ENCODE data around the gene PROSER2. TPM values are rescaled to one million over a fixed set of nuclear protein-coding genes. Genes with fewer than 3 reads are reported as not detected.

PROSER2 gene
- polyA plus RNA-seq, 3 donors, result 1.2 to 2.2 (median 2.0) TPM

- no peak overlapping the region for H2AFZ ChIP-seq (ENCODE audit: insufficient read depth, low read depth, low read length, poor library complexity, severe bottlenecking)
- no peak overlapping the region for H3K9ac ChIP-seq (ENCODE audit: insufficient read depth, low read length, poor library complexity, severe bottlenecking)
- no peak for TF ChIP-seq CTCF (IDR thresholded peaks at IDR 0.05)
- Mint-ChIP-seq H3K4me3 (no peak overlapping the region), H3K27me3 (ENCODE audit: low read depth in 3 of 3) (peaks cover 0 to 5% (median 2%) of the 10 kb centered on the region in 3 donors), H3K4me1 (peaks cover 10% of the 10 kb centered on the region), H3K36me3 (peaks cover 17 to 34% of the 10 kb centered on the region in 2 donors), H3K27ac (no peak overlapping the region), H3K9me3 (peaks cover 0 to 3% (median 0%) of the 10 kb centered on the region in 7 donors)
- no peaks in the 10 kb centered on the region for H3K27me3 ChIP-seq (ENCODE audit: control insufficient read depth in 2 of 2, insufficient read depth in 2 of 2, low read length in 2 of 2)
- WGBS (ENCODE audit: insufficient coverage), result 94% methylated on average over 70 of the region's 78 CpGs
- peaks cover 6 to 7% of the 10 kb centered on the region in 2 donors for H3K4me1 ChIP-seq (ENCODE audit: control insufficient read depth in 1 of 2, insufficient read depth in 2 of 2, low read length in 2 of 2)
- no peaks in the 10 kb centered on the region for H4K20me1 ChIP-seq (ENCODE audit: insufficient read depth, low read length)
- intact Hi-C loops (cut with micrococcal nuclease), result no loop called here
- peaks cover 0 to 18% of the 10 kb centered on the region in 2 donors for H3K36me3 ChIP-seq (replicated peaks in 1 of 2; ENCODE audit: control insufficient read depth in 1 of 2, insufficient read depth in 2 of 2, low read length in 2 of 2)
- DNase-seq, result no peak
- no peak overlapping the region for H3K4me2 ChIP-seq (replicated peaks; ENCODE audit: extremely low read depth, low read length, poor library complexity, severe bottlenecking)
- no peaks in the 10 kb centered on the region for H3K79me2 ChIP-seq (ENCODE audit: insufficient read depth, low read length)
- no peaks in the 10 kb centered on the region for H3K9me3 ChIP-seq (replicated peaks in 1 of 2; ENCODE audit: control insufficient read depth in 1 of 2, insufficient read depth in 1 of 2, low read length in 2 of 2)
- H3K4me3 ChIP-seq (replicated peaks in 1 of 3; ENCODE audit: low read depth in 2 of 3, low read length in 3 of 3), result no peak overlapping the region
- H3K27ac ChIP-seq (ENCODE audit: low read depth in 1 of 2, low read length in 2 of 2), result no peak overlapping the region
Observed at GRCh38 chr10:11869743-11870460, 46.7 kb downstream of the PROSER2 start.

GRCh38 chr10:11870461-11870780, 47.3 kb downstream of the PROSER2 start:
- no peak overlapping the region for H3K4me2 ChIP-seq (replicated peaks; ENCODE audit: extremely low read depth, low read length, poor library complexity, severe bottlenecking)
- 100% methylated on average over 5 of the region's 8 CpGs for WGBS (ENCODE audit: insufficient coverage)
- no peak for TF ChIP-seq CTCF (IDR thresholded peaks at IDR 0.05)
- intact Hi-C loops (cut with micrococcal nuclease), result no loop called here
- no peaks in the 10 kb centered on the region for H3K27me3 ChIP-seq (ENCODE audit: control insufficient read depth in 2 of 2, insufficient read depth in 2 of 2, low read length in 2 of 2)
- no peak overlapping the region for H3K27ac ChIP-seq (ENCODE audit: low read depth in 1 of 2, low read length in 2 of 2)
- H3K9me3 Mint-ChIP-seq, result peaks cover 0 to 3% (median 0%) of the 10 kb centered on the region in 7 donors
- no peaks in the 10 kb centered on the region for H4K20me1 ChIP-seq (ENCODE audit: insufficient read depth, low read length)
- DNase-seq, result no peak
- H3K27me3 Mint-ChIP-seq (ENCODE audit: low read depth in 3 of 3), result peaks cover 0 to 5% (median 2%) of the 10 kb centered on the region in 3 donors
- H3K4me3 Mint-ChIP-seq, result no peak overlapping the region
- no peak overlapping the region for H2AFZ ChIP-seq (ENCODE audit: insufficient read depth, low read depth, low read length, poor library complexity, severe bottlenecking)
- H3K9me3 ChIP-seq (replicated peaks in 1 of 2; ENCODE audit: control insufficient read depth in 1 of 2, insufficient read depth in 1 of 2, low read length in 2 of 2), result no peaks in the 10 kb centered on the region
- no peak overlapping the region for H3K4me3 ChIP-seq (replicated peaks in 1 of 3; ENCODE audit: low read depth in 2 of 3, low read length in 3 of 3)
- peaks cover 17 to 32% of the 10 kb centered on the region in 2 donors for H3K36me3 Mint-ChIP-seq
- peaks cover 6 to 9% of the 10 kb centered on the region in 2 donors for H3K4me1 ChIP-seq (ENCODE audit: control insufficient read depth in 1 of 2, insufficient read depth in 2 of 2, low read length in 2 of 2)
- H3K4me1 Mint-ChIP-seq, result peaks cover 11% of the 10 kb centered on the region
- H3K36me3 ChIP-seq (replicated peaks in 1 of 2; ENCODE audit: control insufficient read depth in 1 of 2, insufficient read depth in 2 of 2, low read length in 2 of 2), result peaks cover 0 to 17% of the 10 kb centered on the region in 2 donors
- H3K79me2 ChIP-seq (ENCODE audit: insufficient read depth, low read length), result no peaks in the 10 kb centered on the region
- H3K27ac Mint-ChIP-seq, result no peak overlapping the region
- no peak overlapping the region for H3K9ac ChIP-seq (ENCODE audit: insufficient read depth, low read length, poor library complexity, severe bottlenecking)

All from CD14-positive monocyte (primary cell).